ENCODE data around the gene SAFB. TPM values are rescaled to one million over a fixed set of nuclear protein-coding genes. Genes with fewer than 3 reads are reported as not detected.

SAFB gene
- total and polyA plus RNA-seq, 3 donors from 2014 or later = 83.2 to 220 (median 202) TPM

GRCh38 chr19:5625641-5626040, 2.8 kb downstream of the SAFB start:
- Histone ChIP-seq H3K9me3 (no peaks in the 10 kb centered on the region), H3K4me1 (peaks cover 38% of the 10 kb centered on the region), H3K27ac (peak overlapping the region in 1 of 2 donors; percentile 43), H3K36me3 (ENCODE audit: low read depth, missing control alignments) (no peaks in the 10 kb centered on the region), H3K4me3 (no peak overlapping the region), H3K27me3 (no peaks in the 10 kb centered on the region)
- intact Hi-C loops (cut with DNase I; ENCODE audit: low total_unique reads) = no loop called here
- no peak for DNase-seq
- WGBS, 2 donors = 84% methylated on average over 12 of the region's 12 CpGs
- no peak for TF ChIP-seq POLR2A (IDR thresholded peaks at IDR 0.05)
- TF ChIP-seq, protein P1, sequence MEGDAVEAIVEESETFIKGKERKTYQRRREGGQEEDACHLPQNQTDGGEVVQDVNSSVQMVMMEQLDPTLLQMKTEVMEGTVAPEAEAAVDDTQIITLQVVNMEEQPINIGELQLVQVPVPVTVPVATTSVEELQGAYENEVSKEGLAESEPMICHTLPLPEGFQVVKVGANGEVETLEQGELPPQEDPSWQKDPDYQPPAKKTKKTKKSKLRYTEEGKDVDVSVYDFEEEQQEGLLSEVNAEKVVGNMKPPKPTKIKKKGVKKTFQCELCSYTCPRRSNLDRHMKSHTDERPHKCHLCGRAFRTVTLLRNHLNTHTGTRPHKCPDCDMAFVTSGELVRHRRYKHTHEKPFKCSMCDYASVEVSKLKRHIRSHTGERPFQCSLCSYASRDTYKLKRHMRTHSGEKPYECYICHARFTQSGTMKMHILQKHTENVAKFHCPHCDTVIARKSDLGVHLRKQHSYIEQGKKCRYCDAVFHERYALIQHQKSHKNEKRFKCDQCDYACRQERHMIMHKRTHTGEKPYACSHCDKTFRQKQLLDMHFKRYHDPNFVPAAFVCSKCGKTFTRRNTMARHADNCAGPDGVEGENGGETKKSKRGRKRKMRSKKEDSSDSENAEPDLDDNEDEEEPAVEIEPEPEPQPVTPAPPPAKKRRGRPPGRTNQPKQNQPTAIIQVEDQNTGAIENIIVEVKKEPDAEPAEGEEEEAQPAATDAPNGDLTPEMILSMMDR (IDR thresholded peaks at IDR 0.05) = no peak

DNA sequence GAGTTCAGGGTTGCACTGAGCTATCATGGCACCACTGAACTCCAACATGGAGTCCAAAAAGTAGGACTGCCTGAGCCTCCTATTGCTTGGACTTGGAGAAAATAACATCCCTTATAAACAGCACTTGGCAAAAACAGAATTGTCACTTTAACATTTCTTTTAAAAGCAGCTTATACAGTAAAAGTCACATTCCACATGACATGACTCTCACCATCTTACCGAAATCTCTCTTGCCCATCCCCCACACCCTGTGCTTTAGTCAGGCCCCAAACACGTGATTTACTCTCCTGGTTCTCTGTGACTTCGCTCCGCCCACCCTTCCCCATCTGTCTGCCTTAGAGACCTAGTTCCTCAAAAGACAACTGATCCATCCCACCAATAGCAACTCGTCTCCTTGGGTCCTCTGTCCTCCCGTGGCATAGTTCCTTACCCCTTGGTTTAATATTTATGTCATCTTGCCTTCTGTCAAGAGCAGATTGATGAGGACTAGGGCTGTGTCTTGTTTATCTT, 4.6 kb downstream of the SAFB start:
- no peaks in the 10 kb centered on the region for H3K36me3 ChIP-seq (ENCODE audit: low read depth, missing control alignments)
- no peaks in the 10 kb centered on the region for H3K9me3 ChIP-seq
- intact Hi-C loops (cut with DNase I; ENCODE audit: low total_unique reads) = no loop called here
- peaks cover 47% of the 10 kb centered on the region for H3K4me1 ChIP-seq
- TF ChIP-seq, protein P1 (IDR thresholded peaks at IDR 0.05) = no peak
- no peak for TF ChIP-seq POLR2A (IDR thresholded peaks at IDR 0.05)
- H3K27ac ChIP-seq = no peak overlapping the region
- no peaks in the 10 kb centered on the region for H3K27me3 ChIP-seq
- no peak overlapping the region for H3K4me3 ChIP-seq
- WGBS, 2 donors = 54 to 61% methylated on average over 6 of the region's 6 CpGs
- DNase-seq = peak; percentile 54

- Histone ChIP-seq H3K27ac (no peak overlapping the region), H3K36me3 (ENCODE audit: low read depth, missing control alignments) (no peaks in the 10 kb centered on the region), H3K4me3 (no peak overlapping the region), H3K4me1 (peaks cover 55% of the 10 kb centered on the region), H3K9me3 (no peaks in the 10 kb centered on the region), H3K27me3 (no peaks in the 10 kb centered on the region)
- DNase-seq = no peak
- intact Hi-C loops (cut with DNase I; ENCODE audit: low total_unique reads) = no loop called here
- WGBS, 2 donors = 66 to 87% methylated on average over 1 of the region's 1 CpG
- no peak for TF ChIP-seq POLR2A (IDR thresholded peaks at IDR 0.05)
- TF ChIP-seq, protein P1 (IDR thresholded peaks at IDR 0.05) = no peak
Measured at GRCh38 chr19:5628461-5628860, 5.6 kb downstream of the SAFB start.

GRCh38 chr19:5628919-5629481, 6.1 kb downstream of the SAFB start:
- Histone ChIP-seq H3K36me3 (ENCODE audit: low read depth, missing control alignments) (no peaks in the 10 kb centered on the region), H3K27me3 (no peaks in the 10 kb centered on the region), H3K9me3 (no peaks in the 10 kb centered on the region), H3K27ac (no peak overlapping the region), H3K4me1 (peaks cover 53% of the 10 kb centered on the region), H3K4me3 (no peak overlapping the region)
- DNase-seq = no peak
- 63 to 78% methylated on average over 9 of the region's 9 CpGs for WGBS, 2 donors
- TF ChIP-seq POLR2A (IDR thresholded peaks at IDR 0.05) = no peak
- TF ChIP-seq, protein P1 (IDR thresholded peaks at IDR 0.05) = no peak
- intact Hi-C loops (cut with DNase I; ENCODE audit: low total_unique reads) = no loop called here

Measured in testis (tissue), 3 donors.